NCI-H2107 treated with DMSO at 0.1 percent for 48 hours (cell line): ENCODE results near the gene DPY19L2.
"Not testable (repeated sequence)": the region's sequence is repeated elsewhere in the genome, so short reads cannot be mapped to it uniquely, and the experiment has no call there.

Source experiments
- DNase-seq: peaks from one replicate; lab custom pipeline; 2025; ENCODE audit not compliant: unreplicated experiment; lab: John Stamatoyannopoulos, UW

DPY19L2 gene

DNA sequence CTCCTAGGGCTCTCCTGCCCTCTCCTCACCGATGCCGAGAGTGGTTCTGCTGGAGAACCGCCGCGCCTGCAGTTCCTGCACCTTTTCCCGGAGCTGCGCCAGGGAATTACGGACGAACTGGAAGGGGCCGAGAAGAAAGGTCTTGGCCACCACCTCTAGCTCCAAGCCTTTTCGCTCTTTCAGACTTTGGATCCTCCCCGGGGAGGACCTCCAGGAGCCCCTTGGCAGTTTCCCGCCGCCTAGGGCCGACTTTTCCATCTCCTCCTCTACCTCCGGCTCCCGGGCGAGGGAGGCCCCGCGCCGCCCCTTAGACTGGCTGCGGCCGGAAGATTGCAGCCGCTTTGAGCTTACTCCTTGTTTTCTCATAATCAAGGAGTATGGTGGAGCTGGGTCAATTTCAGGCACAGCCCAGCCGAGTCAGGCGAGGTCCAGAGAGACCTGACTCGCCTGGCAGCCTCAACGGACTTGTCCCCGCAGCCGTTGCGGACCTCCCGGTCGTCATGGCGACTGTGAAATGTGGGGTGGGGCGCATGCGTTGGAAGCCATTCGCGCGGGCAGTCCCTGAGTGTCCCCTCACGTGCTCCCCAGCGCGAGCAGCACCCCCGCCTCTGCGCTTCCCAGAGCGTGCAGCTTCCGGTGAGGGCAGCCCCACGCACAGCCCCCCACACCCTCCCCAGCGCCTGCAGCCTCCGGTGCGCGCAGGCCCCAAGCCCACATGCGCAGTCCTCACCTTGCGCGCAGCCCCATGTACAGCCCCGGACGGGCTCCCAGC is at the start of gene DPY19L2:
DPY19L2 (minus strand) TSS at position 466 of the 772 bp plus-strand sequence; CDS start at position 366, 100 bp downstream.
- DNase-seq = no peak

- not testable (repeated sequence) for DNase-seq
Observed at GRCh38 chr12:63716891-63717290, 48.6 kb upstream of the DPY19L2 start.

DNA sequence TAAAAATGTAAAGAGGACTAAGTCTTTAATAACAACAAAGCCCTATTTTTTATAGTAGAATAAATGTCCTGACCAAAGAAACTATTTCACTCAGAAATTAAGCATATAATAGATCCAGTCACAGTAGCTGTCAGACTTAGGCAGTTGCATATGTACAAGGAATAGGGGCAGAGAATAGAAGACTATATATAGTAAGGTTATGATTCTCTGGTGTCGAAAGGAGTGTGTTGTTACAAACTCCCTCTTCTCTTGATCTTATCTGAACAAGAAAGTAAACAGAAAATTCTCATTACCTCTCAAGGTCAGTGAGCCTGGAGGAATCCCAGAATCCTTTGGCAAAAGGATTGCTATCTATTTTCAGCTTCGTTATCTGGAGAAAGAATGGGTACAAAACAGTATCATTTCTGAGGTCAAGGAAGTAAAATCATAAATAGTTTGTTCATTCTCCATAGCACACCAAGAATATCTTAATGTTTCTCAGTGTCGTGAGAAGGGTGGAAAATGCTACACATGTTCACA is 46.9 kb upstream of the DPY19L2 start:
- not testable (repeated sequence) for DNase-seq

- not testable (repeated sequence) for DNase-seq
Observed at GRCh38 chr12:63714409-63714808, 46.1 kb upstream of the DPY19L2 start.

DNA sequence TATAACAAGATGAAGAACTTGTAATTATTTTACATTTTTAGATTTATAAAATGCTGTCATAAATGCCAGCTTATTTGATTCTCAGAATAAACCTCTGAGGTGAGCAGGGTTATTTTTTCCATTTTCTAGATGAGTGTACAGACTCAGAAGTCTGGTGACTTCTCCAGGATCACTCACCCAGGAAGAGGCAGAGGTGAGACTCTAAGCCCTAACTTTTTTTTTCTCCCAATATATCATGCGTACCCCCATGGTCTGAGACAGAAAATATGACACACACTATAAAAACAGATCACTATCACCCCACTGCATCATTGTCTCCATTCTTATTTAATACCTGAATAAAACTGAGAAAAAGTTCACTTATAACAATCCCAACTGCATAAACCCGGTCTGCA is 45.4 kb upstream of the DPY19L2 start:
- not testable (repeated sequence) for DNase-seq

DNA sequence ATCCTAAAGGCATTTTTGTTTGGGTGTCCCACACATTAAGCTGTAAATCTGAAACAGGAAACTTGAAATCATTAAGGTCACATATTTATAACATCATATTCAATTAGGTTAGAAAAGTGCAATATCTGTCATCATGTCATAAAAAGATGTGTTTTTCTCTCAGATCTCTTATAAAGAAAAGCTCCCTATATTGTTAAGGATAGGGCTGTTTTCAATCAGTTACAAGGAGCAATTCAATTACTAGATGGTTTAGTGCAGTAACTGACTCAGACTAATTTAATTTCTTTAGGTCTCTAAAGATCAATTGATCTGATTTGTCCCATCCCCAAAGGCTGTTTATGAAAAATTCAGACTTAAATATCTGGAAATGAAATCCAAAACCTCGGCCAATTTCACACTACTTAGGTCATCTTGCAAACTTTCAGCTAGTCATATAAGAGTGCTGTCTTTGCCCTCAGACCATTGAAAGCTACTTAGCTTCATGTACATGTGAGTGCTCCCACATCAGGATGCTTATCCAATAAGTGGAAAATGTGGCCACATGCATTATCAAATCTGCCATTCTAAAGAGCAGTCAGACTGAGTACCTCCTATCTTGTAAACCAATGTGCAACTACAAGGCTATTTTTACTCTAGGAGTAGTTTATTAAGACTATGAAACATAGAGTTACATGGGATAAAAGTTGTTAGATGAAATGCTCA is 44.8 kb upstream of the DPY19L2 start:
- DNase-seq = not testable (repeated sequence)

- DNase-seq = not testable (repeated sequence)
Observed at GRCh38 chr12:63712376-63712974, 44.2 kb upstream of the DPY19L2 start.

DNA sequence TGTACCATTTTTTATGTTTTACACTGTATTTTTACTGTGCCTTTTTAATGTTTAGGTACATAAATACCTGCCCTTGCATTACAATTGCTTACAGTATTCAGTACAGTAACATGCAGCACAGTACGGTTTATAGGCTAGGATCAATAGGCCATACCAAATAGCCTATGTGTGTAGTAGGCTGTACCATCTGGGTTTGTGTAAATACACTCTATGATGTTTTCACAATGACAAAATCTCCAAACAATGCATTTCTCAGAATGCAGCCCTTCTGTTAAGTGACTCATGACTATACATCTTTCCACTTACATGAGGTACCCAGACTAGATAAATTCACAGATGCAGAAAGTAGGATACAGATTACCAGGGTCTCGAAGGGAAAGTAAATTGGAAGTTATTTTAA is 43.0 kb upstream of the DPY19L2 start:
- not testable (repeated sequence) for DNase-seq

GRCh38 chr12:63706336-63706735 is 38.0 kb upstream of the DPY19L2 start:
- DNase-seq = no peak

GRCh38 chr12:63699678-63700382 is 31.5 kb upstream of the DPY19L2 start:
- DNase-seq = not testable (repeated sequence)

GRCh38 chr12:63699011-63699410 is 30.7 kb upstream of the DPY19L2 start:
- not testable (repeated sequence) for DNase-seq

DNA sequence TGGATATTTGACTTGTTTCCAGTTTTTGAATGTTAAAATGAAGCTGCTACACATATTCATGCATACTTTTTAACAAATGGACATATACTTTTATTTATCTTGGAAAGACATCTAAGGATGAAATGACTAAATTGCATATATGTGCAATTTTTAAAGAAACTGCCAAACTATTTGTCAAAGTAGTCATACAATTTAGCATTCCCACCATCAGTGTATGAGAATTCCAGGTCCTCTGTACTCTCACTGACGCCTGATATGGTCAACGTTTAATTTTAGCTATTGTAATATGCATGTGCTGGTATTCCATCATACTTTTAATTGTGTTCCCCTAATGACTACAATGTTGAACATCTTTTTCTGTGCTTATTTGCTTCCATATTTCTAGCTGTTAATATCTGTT is 22.5 kb upstream of the DPY19L2 start:
- DNase-seq = not testable (repeated sequence)

DNA sequence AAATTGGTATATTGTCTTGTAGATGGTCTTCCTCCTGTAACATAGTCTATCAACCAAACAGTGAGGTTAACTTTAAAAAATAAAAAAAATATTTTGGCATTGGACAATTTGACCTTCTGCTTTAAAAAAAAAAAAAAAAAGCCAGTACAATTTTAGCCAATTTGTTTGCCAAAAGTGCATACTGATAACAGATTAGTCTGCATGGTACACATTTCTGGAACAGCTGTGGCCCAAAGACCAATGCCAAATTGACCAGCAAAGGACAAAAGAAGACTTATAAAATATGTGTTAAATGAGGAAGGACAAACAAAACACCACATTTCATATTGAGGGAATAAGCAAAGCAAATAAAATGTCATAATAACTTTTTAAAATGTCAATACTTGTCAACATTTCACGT is 20.8 kb upstream of the DPY19L2 start:
- not testable (repeated sequence) for DNase-seq

DNA sequence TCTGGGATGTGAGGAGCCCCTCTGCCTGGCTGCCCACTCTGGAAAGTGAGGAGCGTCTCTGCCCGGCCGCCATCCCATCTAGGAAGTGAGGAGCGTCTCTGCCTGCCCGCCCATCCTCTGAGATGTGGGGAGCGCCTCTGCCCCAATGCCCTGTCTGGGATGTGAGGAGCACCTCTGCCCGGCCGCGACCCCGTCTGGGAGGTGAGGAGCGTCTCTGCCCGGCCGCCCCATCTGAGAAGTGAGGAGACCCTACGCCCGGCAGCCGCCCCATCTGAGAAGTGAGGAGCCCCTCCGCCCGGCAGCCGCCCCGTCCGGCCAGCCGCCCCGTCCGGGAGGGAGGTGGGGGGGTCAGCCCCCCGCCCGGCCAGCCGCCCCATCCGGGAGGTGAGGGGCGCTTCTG is 18.3 kb upstream of the DPY19L2 start:
- DNase-seq = not testable (repeated sequence)

- not testable (repeated sequence) for DNase-seq
Observed at GRCh38 chr12:63685789-63686188, 17.5 kb upstream of the DPY19L2 start.

DNA sequence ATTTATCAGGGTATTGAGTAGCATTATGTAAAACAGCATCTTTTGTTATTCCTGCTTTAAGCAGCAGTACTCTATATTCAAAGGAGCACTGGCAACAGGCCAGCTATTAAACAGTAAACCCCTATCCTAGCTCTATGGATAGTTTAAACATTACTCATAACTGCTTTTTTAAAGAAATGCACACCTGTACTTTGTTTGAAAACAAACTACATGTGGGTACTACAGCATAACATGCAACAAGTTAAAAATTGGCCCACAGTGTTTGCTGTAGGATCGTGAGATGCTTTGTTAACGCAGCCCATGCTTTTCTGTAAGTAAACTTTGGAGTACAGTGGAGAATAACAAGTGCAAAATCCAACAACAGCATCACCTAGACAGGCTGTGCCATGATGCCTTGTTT is 14.3 kb upstream of the DPY19L2 start:
- DNase-seq = not testable (repeated sequence)

DNA sequence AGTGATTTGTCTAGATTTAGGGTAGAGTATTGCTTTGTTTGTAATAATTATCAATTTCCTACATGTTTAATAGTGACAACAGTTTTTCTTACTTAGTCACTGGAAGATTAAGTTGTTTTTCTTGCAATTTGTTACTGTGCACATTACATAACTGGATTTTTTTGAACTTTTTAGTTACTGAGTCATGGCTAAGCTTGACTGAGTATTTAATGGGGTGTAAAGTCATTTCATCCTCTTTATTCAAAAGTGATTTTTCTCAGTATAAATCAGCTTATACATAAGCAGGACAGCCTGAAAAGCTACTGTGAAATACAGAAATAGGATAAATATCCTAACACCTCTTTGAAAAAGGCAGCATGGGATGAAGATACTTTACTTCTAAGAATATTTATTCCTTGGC is 12.5 kb upstream of the DPY19L2 start:
- not testable (repeated sequence) for DNase-seq

GRCh38 chr12:63672550-63672949 is 4.3 kb upstream of the DPY19L2 start:
- not testable (repeated sequence) for DNase-seq

- not testable (repeated sequence) for DNase-seq
Observed at GRCh38 chr12:63669936-63670335, 1.6 kb upstream of the DPY19L2 start.

DNA sequence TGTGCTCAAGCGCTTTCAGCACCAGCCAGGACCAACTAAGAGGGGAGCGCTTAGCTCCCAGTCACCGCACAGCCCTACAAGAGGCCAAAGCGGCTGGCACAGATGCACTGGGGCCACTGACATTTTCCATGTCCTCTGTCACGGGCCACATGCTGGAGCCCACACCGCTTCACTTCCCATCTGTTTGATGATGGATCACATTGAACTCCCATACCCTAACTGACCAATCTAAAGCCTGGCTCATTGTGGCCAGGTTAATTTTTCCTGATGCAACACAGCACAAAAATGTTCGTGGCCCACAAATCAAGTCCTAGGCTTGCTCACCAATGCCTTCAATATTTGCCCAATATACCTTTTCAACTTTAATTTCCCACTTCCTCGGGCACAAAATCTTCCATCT is 1.1 kb upstream of the DPY19L2 start:
- not testable (repeated sequence) for DNase-seq
